GM19035 (cell line): ENCODE results near the gene MINDY1.
A peak's percentile ranks its signal among the peaks of the same experiment; 100 is the strongest.

ENCODE experiments used
- ATAC-seq: cut with Tn5 transposase; IDR thresholded peaks from one replicate; pipeline ENCODE4 v1.9.1; 2021; ENCODE audit not compliant: unreplicated experiment

Gene MINDY1

DNA sequence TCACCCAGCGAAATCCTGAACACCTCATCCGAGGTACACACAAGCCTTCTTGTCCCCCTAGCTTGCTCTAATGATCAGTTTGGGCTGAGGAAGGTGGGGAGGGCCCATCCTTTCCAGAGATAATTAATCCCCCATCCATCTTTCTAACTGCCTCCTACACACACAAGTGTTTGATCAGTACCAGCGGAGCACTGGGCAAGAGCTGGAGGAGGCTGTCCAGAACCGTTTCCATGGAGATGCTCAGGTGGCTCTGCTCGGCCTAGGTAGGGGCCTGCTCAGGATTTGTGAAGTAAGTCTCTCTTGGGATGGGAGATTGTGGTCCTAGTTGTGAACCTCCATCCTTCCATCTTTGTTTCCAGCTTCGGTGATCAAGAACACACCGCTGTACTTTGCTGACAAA, 18.8 kb downstream of the MINDY1 start:
- no peak for ATAC-seq

DNA sequence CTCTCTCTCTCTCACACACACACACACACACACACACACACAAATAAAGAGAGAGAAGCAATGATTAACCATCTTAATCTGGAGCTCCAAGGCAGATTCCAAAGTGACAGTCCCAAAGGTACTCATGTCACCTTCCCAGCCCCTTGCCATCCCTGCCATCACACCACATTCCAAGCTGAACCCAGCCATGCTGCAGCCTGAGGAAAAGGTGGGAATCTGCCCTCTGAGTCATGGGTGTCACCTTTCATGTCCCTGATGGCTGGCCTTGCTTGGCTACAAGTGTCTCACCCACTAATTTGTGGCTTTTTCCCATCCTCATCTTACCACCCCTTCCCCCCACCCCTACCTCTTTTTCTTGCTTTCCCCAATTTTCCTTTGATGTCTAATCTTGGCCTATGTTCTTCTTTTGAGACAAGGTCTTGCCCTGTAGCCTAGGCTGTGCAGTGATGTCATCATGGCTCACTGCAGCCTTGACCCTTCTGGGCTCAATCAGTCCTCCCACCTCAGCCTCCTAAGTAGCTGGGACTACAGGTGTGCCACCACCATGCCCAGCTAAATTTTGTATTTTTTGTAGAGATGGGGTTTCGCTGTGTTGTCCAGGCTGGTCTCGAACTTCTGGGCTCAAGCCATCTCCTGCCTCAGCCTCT, 21.4 kb downstream of the MINDY1 start:
- no peak for ATAC-seq

DNA sequence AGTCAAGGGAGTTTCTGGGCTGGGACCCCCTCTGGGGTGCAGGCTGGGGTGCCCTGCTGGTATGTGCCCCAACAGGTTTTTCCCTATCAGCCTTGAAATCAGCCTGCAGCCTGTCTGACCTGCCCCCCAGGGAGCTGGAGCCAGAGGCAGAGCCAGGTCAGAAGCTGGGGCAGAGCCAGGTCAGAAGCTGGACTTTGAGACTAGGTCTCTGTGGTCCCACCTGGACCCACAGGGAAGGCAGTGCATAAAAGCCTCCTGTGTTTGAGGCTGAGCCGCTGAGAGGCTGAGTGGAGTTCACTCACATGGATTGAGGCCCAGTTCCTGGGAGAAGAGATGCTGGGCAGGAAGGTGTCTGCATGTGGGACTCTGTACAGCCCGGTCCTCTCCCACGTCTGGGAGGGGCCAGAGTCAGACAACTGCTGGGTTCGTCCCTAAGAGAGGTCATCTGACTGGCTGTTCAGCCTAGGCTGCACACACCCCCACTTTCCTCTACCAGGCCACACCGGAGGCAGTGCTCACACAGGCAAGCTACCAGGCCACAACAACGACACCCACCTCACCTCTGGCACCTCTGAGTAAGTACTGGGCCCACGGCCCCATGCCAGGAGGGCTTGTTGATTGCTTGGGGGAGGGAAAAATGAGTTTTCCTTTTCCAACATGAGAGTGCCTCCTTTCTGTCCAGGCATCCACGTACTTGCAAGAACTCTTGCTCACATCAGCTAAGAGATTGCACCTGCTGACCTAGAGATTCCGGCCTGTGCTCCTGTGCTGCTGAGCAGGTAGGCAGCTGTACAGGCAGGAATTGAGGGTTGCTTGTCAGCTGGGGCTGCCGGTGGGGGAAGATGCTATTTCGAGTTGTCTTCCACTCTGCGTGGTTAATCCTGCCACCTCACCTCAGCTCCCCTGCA, 24.6 kb downstream of the MINDY1 start, which contains the start of gene ANXA9:
ANXA9 (plus strand) TSS at position 488 of the 908 bp plus-strand sequence. CDS start 814 bp downstream, outside the sequence.
- no peak for ATAC-seq

DNA sequence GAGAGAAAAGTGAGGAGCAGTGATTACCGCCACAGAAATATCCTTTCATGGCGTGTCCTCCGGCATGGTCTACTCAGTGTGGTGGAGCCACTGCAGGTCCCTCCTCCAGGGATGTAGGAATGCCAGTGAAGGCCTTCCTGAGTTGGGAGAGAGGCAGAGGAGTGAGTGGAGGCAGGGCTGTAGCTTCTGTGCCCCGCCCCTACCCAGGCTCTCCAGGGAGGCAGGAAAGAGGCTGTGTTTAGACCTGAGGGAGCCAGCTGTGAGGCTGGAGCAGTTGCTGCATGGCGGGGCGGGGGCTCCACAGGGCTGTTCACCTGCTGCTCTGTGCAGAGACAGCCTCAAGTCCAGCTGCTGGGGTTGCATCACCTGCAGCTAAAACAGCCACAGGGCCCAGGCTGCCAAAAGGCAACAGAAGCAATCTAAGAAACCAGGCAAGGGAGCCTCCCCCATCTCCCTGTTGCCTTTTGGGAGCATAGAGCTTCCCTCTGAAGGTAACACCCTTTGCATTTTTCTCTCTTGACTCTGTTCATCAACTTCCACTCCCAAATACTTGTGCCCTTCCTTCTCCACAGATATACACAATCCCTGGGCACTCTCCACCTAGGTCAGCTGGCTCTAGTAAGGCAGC, 25.4 kb downstream of the MINDY1 start:
- ATAC-seq, result no peak

DNA sequence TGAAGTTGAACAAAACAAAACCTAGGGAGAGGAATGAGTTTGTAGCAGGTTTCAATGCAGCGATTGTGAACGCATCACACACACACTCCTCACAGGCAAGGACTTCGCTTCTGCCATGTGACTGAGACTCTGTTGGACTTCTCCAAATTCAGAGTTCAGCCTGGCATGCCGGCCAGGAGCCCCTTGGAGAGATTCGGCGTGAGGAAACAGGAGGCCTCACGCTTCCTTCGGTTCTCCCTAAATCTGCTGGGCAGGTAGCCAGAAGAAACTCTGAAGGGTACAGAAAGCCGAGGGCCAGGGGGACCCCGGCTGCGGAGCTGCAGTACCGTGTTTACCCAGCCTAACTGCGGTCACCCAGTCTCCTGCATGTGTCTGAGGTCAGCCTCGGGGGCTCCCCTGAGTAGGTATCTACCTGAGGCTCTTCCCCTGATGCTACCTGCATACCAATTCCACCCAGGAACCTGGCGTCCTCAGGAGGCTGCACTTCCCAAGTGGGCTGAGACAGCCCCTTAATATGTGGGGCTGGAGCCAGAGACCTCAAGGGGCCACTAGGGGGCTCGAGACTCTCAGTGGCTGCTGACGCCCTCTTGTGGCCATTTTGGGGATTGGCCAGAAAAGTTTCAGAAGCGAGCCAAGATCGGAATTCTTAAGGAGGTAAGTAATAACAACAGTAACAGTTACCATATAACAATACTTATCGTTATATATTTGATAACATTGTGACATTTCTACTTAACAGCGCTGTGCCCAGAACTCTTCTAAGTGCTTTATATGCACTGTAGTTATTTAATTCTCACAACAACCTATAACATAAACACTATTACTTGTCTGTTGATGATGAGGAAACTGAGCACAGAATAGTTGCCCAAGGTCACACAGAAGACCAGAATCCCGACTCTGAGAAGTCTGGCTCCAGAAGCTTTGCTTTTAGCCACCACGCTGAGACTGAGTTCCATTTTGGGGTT, 27.3 kb downstream of the MINDY1 start:
- ATAC-seq, result peak; percentile 44

DNA sequence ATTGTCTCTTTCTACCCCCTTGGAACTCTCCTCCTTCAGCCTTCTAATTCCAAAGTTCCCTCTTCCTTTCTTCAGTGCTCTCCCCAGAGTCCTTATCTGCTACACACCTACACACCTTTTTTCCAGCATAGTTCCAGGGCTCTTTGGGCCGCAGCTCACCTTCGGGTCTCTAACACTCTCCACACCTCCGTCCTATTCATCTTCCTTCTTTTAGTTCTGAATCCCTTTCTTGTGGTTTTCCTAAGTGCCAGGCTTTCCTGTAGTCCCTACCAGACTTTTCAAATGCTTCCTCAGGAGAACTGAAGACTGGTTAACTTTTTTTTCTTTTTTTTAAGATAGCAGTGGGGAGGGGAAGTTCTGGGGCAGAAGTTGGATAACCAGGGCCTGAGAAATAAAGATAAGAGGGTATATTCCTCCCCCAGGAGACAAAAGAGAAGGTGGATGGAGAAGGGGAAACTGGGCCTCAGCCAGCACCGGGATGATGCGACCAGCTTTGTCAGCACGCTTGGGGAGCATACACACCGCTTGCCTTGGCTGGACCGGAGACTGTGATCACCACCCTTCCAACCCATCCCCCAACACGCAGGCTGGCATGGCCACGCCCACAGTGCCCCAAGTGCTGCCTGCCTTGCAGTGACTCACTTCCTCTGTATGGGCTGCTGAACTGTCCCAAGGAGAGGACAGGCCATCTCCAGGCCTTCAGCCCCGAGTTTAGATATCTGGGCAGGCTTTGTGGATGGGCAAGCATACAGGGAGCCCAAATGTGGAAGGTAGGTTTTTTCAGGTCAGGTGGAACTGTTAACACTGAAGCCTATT, 29.6 kb downstream of the MINDY1 start:
- no peak for ATAC-seq

DNA sequence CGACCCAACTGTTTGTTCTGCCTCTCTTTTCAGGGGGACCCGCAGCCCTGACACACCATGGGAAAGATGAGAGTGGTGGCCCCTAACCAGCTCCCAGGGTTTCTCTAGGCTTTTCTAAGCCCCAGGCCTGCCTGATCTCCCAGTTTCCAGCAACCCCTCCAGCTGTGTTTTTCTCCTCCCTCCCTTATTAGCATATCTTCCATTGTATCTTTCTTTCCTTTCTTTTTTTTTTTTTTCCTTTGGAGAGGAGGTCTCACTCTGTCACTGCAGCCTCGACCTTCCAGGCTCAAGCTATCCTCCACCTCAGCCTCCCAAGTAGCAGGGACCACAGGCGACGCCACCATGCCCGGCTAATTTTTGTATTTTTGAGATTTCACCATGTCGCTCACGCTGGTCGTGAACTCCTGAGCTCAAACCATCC, 30.3 kb downstream of the MINDY1 start:
- ATAC-seq, result no peak

DNA sequence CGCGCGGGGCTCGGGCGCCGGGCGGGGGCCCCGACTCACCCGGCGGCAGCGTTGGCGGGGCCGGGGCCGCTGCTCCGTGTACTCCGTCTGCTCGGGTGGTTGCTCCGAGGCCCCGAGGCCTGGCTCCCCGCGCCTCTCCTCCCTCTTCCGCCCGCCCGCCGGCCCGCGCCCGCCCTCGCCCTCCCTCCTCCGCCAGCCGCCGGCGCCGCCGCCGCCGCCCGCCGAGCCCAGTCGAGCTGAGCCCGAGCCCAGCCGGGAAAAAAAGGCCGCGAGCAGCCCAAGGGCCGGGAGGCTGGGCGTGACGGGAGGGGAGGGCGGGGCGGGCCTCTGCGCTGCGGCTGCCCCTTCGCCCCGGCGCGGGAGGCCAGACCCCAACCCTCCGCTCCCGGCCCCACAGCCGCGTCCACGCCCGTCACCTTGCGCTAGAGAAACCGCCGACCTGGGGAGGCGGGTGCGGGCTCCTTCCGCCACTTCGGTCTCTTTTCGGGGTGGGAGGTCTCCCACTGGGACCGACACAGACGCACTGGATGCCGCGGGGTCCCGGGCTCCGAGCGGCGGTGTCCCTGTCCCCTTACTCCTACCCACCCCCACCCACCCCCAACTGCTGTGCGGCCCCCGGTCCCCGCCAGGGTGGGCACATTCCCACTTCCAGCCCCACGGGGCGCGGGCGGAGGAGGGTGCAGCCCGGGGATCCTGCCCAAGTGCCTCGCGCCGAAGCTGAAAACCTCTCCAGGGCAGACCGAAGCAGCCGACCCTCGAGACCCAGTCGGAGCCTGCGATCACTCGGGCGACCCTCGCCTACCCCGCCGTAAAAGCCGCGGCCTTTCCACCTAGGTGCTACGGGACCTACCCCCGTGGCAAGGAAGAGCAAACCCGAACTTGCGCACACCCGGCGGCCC, 31.9 kb downstream of the MINDY1 start, which contains the start of gene CERS2:
CERS2 (minus strand) TSS at position 256 of the 899 bp plus-strand sequence. CDS start 5,745 bp downstream, outside the sequence.
- ATAC-seq, result peak; percentile 57

DNA sequence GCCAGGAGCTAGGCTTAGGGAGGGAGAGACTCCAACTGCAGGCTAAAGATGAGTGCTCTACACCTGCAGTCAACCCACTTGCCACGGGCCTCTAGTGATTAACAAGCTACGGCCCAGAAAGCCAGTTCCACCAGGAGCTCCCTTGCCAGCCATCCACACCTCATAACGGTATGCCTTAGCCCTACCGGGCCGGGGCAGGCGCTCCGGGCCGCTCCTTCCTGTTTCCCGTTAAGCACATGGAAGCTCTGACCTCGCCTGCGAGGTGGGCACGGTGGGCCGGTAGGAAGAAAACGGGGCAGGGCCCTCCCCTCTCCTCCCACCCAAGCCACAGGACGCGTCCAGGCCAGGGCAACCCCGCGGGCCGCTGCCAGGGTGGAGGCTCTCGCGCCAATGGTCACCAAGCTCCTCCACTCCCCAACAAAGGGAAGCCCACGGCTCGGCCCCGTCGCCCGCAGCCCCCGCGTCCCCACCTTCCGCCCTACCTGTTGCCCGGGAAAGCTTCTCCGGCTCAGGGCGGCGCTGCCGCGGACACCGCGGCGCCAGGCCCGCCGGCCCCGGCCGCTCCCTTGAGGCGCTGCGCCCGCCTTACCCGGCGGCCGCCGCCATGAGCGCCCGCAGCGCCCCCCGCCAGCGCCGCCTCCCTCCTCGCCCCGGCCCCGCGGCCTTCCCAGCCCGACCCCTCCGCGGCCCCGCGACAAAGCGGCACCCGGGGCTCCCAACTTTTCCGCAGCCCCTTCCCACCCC, 32.7 kb downstream of the MINDY1 start:
- peak; percentile 46 for ATAC-seq

DNA sequence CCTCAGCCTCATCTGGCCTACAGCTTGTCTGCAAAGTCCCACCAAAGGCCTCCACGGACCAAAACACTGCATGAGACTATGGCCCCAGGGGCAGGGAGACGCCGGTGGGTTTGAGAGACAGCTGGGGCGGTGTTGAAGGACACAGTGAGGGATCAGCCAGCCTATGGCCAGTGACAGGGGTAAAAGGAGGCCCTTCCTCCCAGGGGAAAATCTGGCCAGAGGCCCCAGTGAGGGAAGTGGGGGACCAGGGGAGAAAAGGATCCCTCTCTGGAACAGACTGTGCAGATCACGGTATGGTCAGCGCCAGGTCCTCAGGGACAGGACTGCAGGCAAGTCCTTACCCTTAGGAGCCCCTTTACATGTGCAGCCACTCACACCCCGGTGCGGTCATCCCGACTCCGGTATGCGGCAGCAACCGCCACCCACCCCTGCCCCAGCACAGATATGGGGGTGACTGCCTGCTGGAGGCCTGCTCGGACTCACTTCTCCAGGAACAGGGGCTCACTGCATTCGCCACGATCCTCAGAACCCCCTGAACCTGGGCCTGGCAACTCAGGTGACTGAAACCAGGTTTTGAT, 33.4 kb downstream of the MINDY1 start:
- ATAC-seq, result no peak

DNA sequence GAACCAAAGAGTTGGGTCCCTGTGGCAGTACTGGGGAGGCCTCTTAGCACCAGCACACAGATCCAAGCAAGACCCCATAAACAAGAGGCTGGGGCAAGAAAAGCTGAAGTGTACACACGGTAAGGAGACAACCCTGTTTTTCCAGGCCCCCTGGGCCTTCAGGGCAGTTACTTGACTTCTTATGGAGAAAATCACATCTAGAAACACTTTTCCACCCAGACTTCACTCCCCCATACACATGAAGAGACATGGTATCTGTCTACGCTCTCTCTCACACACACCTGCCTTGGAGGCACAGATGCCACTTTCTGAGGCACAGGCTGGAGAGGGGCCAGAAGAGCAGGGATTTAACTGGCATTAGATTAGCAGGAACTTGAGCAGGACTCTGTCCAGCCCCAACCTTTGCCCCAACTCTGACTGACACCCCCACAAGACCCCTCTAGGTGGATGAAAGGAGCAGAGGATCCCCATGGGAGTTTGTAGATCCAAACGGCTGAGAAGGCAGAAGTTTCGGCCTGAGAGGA, 34.2 kb downstream of the MINDY1 start:
- no peak for ATAC-seq

DNA sequence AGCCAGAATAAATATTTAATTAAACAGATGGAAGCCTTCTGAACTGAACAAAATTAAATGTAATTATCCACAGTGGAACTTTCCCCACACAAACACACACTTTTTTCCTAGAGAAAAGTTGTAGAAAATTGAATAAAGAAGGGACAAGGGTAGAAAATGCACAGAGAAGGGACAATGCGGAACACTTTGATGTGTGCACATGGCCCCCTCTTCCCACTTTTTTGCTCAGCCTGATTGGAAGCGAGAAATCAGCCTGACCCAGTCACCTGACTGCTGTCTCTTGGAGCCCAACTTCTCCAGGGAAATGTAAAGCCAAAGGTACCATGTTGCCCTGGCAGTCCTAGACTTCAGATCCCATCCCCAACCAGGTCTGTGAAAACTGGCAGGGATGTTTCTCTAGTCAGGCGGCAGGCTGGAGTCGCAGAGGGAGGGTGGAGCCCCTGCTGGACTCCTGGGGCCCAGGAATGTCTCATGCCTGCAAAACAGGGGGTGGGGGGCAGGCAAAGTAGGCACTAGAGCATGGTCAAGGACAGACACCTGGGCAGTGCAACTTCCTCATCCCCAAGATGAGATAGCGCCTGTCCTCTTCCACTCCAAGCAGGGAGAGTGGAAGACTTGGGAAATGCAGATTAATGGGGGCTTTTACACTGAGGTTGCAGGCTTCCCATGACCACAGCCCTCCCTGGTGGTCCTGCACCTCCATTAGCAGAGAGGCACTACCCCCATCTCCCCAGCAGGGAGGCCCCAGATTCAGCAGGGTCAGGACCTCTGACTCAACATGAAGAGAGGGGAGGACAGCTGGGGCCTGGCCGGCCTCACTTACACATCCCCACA, 34.9 kb downstream of the MINDY1 start:
- ATAC-seq, result no peak

DNA sequence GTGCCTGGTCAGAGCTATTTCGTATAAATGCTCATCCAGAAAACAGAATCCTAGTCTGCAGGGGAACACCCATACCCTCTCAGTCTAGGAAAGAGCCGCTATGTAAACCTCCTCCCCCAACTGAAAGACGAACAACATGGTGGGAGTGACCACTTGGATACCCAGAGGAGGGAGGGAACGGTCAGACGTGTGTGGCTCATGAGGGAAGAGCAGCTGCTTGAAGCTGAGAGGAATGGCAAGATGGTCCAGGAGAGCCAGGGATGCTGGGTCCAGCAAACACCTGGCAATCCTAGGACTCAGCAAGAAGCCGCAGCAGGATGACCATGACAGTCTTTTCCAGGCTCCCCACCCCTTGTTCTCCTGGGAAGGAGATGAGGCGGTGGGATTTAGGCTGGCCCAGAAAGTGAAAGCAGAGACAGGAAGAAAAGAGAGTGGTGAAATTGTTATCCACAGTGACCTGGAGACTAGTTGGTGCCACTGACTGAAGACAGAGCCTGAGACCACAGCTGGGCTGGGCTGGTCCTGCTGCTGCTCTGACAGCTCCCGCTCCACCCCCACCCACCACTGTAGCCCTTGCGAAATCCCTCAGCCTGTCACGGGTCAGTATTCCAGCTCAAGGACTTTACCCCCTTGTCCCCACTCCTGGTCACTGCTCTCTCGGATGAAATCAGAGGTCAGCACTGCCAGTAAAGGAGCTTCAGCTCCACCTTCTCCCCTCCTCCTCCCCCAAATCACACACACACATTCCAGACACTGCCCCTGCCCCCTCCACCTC, 35.7 kb downstream of the MINDY1 start:
- ATAC-seq, result no peak

DNA sequence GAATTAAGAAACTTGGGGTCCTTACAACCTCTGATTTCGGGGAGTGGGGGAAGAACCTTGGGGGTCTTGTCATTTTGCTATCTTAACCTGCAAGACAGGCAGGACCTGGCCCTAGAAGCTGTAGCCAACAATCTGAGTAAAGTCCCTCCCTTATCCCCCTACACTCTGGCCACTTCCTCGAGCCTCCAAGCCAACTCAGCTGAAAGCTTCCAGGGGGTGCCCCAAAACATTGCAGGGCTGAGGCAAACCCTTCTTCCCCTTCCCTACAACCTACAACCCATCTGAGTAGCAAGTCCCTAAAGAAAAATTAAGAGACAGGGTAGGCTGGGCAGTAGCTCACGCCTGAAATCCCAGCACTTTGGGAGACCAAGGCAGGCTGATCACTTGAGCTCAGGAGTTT, 37.1 kb downstream of the MINDY1 start:
- ATAC-seq, result no peak

DNA sequence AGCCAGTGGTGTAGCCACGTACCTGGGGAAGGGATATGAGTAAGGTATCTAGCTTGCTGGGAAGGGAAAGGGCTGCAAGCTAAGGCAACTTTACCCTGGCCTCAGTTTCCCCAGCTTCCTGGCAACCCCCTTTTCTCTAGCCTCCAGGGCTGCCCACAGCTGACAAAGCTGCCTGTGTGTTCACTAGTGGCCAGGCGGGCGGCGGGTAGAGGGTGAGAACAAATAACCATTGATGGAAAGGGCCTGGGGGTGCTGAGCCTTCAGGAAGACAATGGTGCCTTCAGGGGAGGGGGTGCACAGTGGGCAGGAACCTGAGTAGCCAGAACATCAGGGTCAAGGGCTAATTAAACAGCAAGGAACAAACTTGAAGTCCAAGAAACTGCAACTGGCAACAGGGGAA, 38.2 kb downstream of the MINDY1 start:
- no peak for ATAC-seq

DNA sequence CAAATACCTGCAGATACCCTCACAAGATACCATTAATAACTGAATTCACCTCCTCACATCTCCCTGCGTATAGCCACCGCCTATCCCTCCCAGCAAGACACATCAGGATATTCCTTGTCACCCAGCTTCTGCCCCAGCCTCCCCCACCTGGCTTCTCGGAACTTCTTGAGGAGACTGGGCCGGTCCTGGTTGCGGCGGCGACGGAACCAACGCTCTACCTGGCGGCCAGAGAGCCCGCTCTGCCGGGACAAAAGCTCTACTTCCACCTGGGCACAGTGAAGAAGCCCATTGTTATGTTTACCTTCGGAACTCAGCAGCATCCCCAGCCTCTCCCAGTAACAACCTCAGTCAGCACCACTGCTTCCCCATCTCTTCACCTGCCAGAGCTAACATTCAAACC, 38.8 kb downstream of the MINDY1 start:
- ATAC-seq, result no peak
